CD4-positive, alpha-beta T cell treated with Interleukin-1 beta for 1 hour (primary cell): ENCODE measurements around the gene OR2H2.

Experiments used
- DNase-seq, 2 donors: peaks; one replicate each; pipeline ENCODE4 v3.0.0-alpha.2; 2020 to 2022

OR2H2 gene

GRCh38 chr6:29584821-29585220 is at the start of gene OR2H2:
OR2H2 (plus strand) TSS chr6:29585121; CDS start chr6:29587945, 2,824 bp downstream.
- no peak for DNase-seq

GRCh38 chr6:29537714-29538403 is 47.1 kb upstream of the OR2H2 start:
- DNase-seq = no peak

- no peak for DNase-seq
Measured at GRCh38 chr6:29547573-29547972, 37.3 kb upstream of the OR2H2 start.

GRCh38 chr6:29552512-29553051 is 32.3 kb upstream of the OR2H2 start:
- peak in 1 of 2 donors; percentile 78 for DNase-seq

- peak; percentile 4 to 29 for DNase-seq
Measured at GRCh38 chr6:29553268-29554057, 31.5 kb upstream of the OR2H2 start.

- no peak for DNase-seq
Measured at GRCh38 chr6:29554764-29555163, 30.2 kb upstream of the OR2H2 start.

GRCh38 chr6:29557320-29557719 is 27.6 kb upstream of the OR2H2 start:
- DNase-seq = no peak

- no peak for DNase-seq
Measured at GRCh38 chr6:29558439-29559079, 26.4 kb upstream of the OR2H2 start.

- DNase-seq = no peak
Measured at GRCh38 chr6:29559524-29560287, 25.2 kb upstream of the OR2H2 start, which contains the start of gene UBD. UBD (minus strand) TSS chr6:29559732; CDS start chr6:29559701, 31 bp downstream.

GRCh38 chr6:29561091-29561490 is 23.8 kb upstream of the OR2H2 start:
- no peak for DNase-seq

- DNase-seq = no peak
Measured at GRCh38 chr6:29561606-29562181, 23.2 kb upstream of the OR2H2 start.

GRCh38 chr6:29563435-29563965 is 21.4 kb upstream of the OR2H2 start:
- DNase-seq = no peak

GRCh38 chr6:29564875-29565274 is 20.0 kb upstream of the OR2H2 start:
- no peak for DNase-seq

- DNase-seq = no peak
Measured at GRCh38 chr6:29566856-29567255, 18.1 kb upstream of the OR2H2 start.

- no peak for DNase-seq
Measured at GRCh38 chr6:29567541-29567940, 17.4 kb upstream of the OR2H2 start.

GRCh38 chr6:29567991-29568390 is 16.9 kb upstream of the OR2H2 start:
- DNase-seq = no peak

GRCh38 chr6:29576056-29576455 is 8.9 kb upstream of the OR2H2 start:
- DNase-seq = no peak

- no peak for DNase-seq
Measured at GRCh38 chr6:29577544-29577943, 7.4 kb upstream of the OR2H2 start.

- peak; percentile 45 to 65 for DNase-seq
Measured at GRCh38 chr6:29589423-29590048, 4.6 kb downstream of the OR2H2 start.

GRCh38 chr6:29590218-29590808 is 5.4 kb downstream of the OR2H2 start:
- DNase-seq = no peak

- DNase-seq = no peak
Measured at GRCh38 chr6:29591677-29592076, 6.8 kb downstream of the OR2H2 start.
